SU-DHL-6 (cell line): Measurements from ENCODE around the gene ESYT2.

Experiments
- EZH2phosphoT487 ChIP-seq: fragments of 200-600 bp; sonication (generic), shearing (Covaris generic); conservative IDR thresholded peaks from 2 replicates; pipeline ENCODE4 v1.6.1; 2018; ENCODE audit warnings: mild to moderate bottlenecking, antibody characterized with exemption, low read length, moderate library complexity, mixed read lengths
- TF ChIP-seq, protein P1 (sequence below): fragments of 200-600 bp; sonication (generic); IDR thresholded peaks from one replicate; pipeline ENCODE4 v1.5.1; 2017; ENCODE audit warnings: antibody characterized with exemption, mild to moderate bottlenecking, low read length, moderate library complexity; ENCODE audit not compliant: insufficient read depth, poor library complexity, severe bottlenecking

DNA sequence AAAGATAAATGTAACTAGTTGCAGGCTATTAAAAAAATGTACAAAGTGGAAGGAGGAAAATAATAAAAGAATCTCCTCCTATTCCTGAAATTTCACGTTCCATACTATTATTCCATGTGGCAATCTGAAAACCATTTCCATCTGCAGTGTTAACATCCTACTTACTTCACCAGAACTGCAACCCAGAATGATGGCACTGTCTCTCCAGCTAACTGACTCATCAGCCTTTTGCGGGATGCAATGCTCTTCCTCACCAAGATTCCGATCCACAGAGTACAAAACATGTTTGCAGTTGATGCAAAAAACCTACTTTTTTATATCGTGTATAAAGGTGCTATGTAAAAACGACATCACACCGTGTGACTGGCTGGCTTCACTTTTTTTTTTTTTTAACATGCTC, 50.8 kb downstream of the ESYT2 start:
- TF ChIP-seq, protein P1, sequence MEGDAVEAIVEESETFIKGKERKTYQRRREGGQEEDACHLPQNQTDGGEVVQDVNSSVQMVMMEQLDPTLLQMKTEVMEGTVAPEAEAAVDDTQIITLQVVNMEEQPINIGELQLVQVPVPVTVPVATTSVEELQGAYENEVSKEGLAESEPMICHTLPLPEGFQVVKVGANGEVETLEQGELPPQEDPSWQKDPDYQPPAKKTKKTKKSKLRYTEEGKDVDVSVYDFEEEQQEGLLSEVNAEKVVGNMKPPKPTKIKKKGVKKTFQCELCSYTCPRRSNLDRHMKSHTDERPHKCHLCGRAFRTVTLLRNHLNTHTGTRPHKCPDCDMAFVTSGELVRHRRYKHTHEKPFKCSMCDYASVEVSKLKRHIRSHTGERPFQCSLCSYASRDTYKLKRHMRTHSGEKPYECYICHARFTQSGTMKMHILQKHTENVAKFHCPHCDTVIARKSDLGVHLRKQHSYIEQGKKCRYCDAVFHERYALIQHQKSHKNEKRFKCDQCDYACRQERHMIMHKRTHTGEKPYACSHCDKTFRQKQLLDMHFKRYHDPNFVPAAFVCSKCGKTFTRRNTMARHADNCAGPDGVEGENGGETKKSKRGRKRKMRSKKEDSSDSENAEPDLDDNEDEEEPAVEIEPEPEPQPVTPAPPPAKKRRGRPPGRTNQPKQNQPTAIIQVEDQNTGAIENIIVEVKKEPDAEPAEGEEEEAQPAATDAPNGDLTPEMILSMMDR = no peak
- TF ChIP-seq EZH2phosphoT487 = no peak
